ENCODE data around the gene BCOR. TPM values are rescaled to one million over a fixed set of nuclear protein-coding genes. Genes with fewer than 3 reads are reported as not detected.

The BCOR gene
- total RNA-seq, 1 donor from 2014 or later, result 33.2 TPM

DNA sequence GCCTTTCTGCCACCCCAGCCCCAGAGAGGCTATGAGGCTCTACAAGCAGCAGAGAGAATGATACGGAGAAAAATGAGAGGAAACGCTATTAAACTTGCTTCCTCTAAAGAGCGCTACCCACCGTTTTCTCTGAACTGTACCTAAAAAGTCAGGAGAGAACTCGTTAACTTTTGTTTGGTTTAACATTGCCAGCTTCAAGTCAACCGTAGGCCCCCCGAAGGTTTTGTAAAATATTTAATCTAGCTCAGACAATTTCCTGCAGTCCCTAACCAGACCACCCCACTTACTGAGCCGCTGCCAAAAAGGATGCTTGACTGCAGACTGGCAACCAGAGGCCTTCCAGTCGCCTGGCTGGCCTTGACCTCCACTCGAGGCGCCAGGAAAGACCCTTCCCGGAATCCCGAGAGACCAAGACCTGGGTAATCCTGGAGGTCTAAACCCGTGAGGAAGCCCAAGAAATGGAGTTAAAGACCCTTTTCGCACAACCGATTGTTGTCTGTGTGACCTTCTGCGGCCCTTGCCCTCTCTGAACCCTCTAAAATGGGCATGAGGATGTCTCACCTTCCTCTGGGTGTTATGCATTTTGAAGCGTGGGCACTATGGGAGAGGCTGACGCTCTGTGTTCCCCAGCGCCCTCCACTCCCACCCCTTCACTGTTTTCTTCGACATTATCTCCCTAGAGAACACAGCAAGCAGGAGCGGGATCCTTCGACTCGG is 86.3 kb downstream of the BCOR start:
- TF ChIP-seq, protein P1, sequence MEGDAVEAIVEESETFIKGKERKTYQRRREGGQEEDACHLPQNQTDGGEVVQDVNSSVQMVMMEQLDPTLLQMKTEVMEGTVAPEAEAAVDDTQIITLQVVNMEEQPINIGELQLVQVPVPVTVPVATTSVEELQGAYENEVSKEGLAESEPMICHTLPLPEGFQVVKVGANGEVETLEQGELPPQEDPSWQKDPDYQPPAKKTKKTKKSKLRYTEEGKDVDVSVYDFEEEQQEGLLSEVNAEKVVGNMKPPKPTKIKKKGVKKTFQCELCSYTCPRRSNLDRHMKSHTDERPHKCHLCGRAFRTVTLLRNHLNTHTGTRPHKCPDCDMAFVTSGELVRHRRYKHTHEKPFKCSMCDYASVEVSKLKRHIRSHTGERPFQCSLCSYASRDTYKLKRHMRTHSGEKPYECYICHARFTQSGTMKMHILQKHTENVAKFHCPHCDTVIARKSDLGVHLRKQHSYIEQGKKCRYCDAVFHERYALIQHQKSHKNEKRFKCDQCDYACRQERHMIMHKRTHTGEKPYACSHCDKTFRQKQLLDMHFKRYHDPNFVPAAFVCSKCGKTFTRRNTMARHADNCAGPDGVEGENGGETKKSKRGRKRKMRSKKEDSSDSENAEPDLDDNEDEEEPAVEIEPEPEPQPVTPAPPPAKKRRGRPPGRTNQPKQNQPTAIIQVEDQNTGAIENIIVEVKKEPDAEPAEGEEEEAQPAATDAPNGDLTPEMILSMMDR (conservative IDR thresholded peaks at IDR 0.05), result no peak
- H3K27ac Mint-ChIP-seq (ENCODE audit: unreplicated experiment), result no peak overlapping the region
- peak overlapping the region; percentile 86 for H3K4me3 Mint-ChIP-seq
- DNase-seq (ENCODE audit: low read depth, low spot score), result no peak
- peaks cover 39% of the 10 kb centered on the region for H3K27me3 Mint-ChIP-seq (ENCODE audit: low read depth)
- peaks cover 63% of the 10 kb centered on the region for H3K4me1 Mint-ChIP-seq
- no peaks in the 10 kb centered on the region for H3K9me3 Mint-ChIP-seq
- H3K36me3 Mint-ChIP-seq (ENCODE audit: low read depth), result no peaks in the 10 kb centered on the region

DNA sequence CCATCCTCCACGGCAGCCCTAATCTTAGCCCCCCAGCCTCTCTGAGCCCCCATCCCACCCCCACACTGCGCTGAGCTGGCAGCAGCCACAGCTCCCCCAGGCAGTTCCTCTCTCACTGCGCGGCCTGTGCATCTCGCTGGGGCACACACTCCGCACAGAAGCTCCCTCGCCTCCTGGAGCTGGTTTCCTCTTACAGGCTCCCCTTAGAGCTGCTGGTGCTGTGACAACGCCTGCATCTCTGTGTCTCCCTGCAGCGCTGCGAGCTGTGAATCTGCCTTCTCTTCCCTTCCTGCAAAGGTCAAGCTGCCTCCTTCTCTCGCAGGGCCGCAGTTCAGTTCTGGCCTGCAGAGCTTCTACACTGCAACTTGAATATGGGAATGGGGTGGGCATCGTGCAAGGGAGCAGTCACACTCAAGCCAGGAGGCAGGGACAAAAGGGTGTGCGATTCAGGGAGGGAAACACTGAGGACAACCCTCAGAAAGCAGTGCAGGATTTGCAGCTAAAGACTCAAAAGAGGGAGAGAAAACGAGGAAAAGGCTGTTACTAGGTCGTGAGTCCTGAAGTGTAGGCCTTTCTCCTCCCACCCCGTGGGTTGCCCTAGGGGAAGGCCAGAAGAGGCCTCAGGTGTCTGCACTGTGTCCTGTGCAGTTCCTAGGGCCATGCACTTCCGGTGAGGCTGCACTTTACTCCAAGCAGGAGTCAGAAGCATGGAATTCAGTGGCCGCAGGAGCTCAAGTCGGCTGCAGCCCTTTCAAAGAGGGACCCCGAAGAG is 87.0 kb downstream of the BCOR start:
- H3K4me3 Mint-ChIP-seq, result peak overlapping the region; percentile 86
- TF ChIP-seq, protein P1 (conservative IDR thresholded peaks at IDR 0.05), result no peak
- no peak for DNase-seq (ENCODE audit: low read depth, low spot score)
- H3K27me3 Mint-ChIP-seq (ENCODE audit: low read depth), result peaks cover 40% of the 10 kb centered on the region
- no peaks in the 10 kb centered on the region for H3K9me3 Mint-ChIP-seq
- H3K4me1 Mint-ChIP-seq, result peaks cover 63% of the 10 kb centered on the region
- no peaks in the 10 kb centered on the region for H3K36me3 Mint-ChIP-seq (ENCODE audit: low read depth)
- no peak overlapping the region for H3K27ac Mint-ChIP-seq (ENCODE audit: unreplicated experiment)

DNA sequence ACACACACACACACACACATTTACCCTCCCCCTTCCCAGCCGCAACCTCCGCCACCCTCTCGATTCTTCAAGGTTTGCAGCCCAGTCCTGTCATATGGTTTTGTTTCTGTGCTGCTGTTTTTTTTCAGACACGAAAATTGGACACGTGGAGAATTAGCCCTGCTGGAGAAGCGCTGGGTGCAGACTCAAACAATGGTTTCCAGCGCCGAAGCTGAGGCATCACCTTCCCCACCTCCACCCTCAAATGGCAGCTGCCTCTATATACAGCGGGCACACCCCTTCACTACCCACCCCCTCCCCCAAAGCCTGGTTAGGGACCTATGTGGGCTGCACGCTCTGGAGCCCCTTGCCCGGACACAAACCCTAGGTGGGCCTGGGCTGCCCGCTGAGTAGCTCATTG is 87.9 kb downstream of the BCOR start:
- DNase-seq (ENCODE audit: low read depth, low spot score), result no peak
- no peaks in the 10 kb centered on the region for H3K36me3 Mint-ChIP-seq (ENCODE audit: low read depth)
- peaks cover 46% of the 10 kb centered on the region for H3K27me3 Mint-ChIP-seq (ENCODE audit: low read depth)
- TF ChIP-seq, protein P1 (conservative IDR thresholded peaks at IDR 0.05), result no peak
- no peaks in the 10 kb centered on the region for H3K9me3 Mint-ChIP-seq
- H3K4me3 Mint-ChIP-seq, result peak overlapping the region; percentile 86
- H3K27ac Mint-ChIP-seq (ENCODE audit: unreplicated experiment), result peak overlapping the region; percentile 86
- peaks cover 57% of the 10 kb centered on the region for H3K4me1 Mint-ChIP-seq

DNA sequence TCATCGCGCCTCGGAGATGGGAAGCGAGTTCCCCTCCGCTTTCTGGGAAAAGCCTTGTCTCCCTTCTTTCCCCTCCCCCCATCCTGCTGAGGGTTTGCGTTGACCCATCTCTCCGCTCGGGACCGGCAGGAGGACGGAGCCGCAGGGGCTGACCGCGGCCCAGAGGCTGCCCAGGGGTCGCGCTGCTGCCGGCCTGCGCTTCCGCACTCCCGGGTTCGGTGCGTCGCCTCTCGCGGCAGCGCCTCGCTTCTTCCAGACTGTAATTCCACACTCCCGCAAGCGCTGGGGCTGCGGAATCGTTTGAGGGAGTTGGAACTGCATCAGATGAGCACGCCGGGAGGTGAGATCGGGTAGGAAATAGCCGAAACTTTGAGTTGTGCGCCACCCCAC is 88.3 kb downstream of the BCOR start:
- no peaks in the 10 kb centered on the region for H3K9me3 Mint-ChIP-seq
- peak overlapping the region; percentile 19 for H3K27ac Mint-ChIP-seq (ENCODE audit: unreplicated experiment)
- peaks cover 57% of the 10 kb centered on the region for H3K4me1 Mint-ChIP-seq
- H3K4me3 Mint-ChIP-seq, result peak overlapping the region; percentile 86
- H3K27me3 Mint-ChIP-seq (ENCODE audit: low read depth), result peaks cover 50% of the 10 kb centered on the region
- no peaks in the 10 kb centered on the region for H3K36me3 Mint-ChIP-seq (ENCODE audit: low read depth)
- TF ChIP-seq, protein P1 (conservative IDR thresholded peaks at IDR 0.05), result no peak
- DNase-seq (ENCODE audit: low read depth, low spot score), result no peak

DNA sequence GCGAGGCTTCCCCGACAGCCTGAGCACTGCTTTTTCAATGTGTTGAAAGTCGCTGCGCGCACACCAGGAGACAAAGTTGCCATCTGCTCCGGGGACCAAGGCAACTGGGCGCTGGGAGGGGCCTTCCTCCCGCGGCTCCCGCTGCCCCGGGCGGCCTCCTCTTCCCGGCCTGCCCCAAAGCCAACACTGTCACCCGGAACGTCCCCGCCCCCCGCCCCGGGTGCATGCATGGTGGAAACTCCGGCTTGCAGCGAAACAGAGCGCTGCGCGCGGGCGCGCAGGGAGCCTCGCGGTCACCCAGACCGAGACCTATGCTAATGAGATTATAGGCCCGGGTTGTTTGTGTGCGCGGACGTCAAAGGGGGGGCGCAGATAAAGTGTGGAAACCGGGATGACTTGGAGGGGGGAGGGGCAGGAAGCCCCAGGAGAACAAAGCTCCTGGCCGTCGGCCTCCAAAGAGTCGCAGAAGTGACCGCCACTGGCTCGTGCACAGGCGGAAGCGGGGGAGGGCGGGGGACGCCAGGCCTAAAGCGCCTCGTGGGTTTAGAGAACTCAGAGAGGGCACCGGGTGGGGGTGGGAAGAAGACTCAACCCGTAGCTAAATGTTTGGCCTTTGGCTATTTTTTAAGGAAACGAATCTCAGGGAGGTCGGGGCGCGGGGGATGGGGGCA is 88.8 kb downstream of the BCOR start:
- no peaks in the 10 kb centered on the region for H3K36me3 Mint-ChIP-seq (ENCODE audit: low read depth)
- TF ChIP-seq, protein P1 (conservative IDR thresholded peaks at IDR 0.05), result no peak
- peak overlapping the region; percentile 86 for H3K4me3 Mint-ChIP-seq
- DNase-seq (ENCODE audit: low read depth, low spot score), result no peak
- peaks cover 62% of the 10 kb centered on the region for H3K4me1 Mint-ChIP-seq
- peak overlapping the region; percentile 83 for H3K27ac Mint-ChIP-seq (ENCODE audit: unreplicated experiment)
- H3K27me3 Mint-ChIP-seq (ENCODE audit: low read depth), result peaks cover 55% of the 10 kb centered on the region
- no peaks in the 10 kb centered on the region for H3K9me3 Mint-ChIP-seq

Measured in neural crest cell (in vitro differentiated cells).